HL-60/S4 treated with retinoic acid at 250 ng/mL for 4 days and 3 days (cell line): ENCODE data around the gene INPP4A.

Experiments
- in situ Hi-C: fragments of 300-500 bp; cut with MboI; formaldehyde crosslinking; loops from 2 replicates; pipeline ENCODE4 v1.7.0; 2022; ENCODE audit warnings: low sequenced_read_pairs

Gene INPP4A

DNA sequence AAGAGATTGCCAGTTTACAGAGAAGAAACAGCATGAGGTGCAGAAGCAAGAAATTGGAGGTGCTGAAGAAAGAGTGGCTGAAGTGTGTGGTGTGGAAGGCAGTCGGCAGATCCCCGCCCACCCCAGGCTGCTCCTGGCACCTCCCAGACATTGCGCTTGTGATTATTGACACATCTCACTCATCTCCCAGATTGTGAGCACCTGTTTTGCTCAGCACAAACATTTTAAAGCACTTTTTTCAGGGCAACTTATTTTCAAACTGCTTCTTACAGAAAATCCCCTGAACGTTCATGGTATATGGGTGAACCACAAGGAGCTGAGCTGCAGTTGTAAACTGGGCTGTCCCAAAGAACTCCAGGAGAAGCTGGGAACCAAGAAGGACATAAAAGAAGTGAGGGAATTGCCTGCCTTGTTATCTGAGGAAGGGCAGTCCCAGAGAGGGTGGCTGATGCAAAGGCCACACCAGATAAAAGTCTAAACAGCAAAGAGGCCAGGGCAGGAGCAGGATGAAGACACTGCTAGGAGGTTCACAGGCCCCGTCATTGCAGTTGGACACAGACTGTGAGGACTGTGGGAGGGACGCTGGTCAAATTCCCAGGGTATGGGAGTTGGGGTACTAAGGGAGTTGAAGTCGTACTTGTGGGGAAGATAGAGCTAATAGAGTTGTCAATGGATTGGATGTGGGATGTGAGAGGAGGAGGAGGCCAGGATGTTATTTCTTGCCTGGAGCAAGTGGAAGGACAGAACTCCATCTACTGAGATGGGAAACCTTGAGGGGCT is 65.1 kb downstream of the INPP4A start:
- in situ Hi-C loops = no loop called here

DNA sequence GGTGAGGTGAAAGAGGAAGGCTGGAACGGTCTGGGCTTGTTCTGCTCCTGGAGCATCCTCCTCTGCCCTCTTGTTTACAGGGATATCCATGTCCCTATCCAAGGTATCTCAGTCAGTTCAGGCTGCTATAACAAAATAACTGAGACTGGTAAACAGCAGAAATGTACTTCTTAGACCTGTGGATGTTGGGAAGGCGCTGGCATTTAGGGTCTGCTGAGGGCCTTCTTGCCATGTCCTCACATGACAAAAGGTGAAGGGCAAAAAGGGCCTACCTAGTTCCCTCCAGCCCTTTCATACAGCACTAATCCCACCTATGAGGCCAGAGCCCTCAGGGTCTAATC is 65.6 kb downstream of the INPP4A start:
- in situ Hi-C loops = no loop called here

DNA sequence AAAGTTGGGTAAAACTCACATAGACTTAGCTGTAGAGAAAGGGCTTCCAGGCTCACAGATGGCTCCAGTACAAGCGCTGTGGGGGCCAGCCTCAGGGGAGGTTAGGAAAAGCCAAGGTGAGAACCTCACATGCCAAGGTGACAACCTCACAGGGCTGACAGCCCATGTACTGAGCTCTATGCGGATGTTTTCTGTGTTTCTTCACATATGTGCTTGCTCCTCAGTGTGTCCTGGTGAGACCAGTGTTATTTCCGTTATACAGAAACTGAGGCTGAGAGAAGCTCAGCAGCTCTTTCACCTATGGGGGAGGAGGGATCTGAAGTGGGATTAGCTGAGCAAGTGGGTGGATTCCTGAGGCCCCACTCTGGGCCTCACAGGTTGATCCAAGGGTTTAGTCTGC is 67.3 kb downstream of the INPP4A start:
- in situ Hi-C loops = no loop called here

DNA sequence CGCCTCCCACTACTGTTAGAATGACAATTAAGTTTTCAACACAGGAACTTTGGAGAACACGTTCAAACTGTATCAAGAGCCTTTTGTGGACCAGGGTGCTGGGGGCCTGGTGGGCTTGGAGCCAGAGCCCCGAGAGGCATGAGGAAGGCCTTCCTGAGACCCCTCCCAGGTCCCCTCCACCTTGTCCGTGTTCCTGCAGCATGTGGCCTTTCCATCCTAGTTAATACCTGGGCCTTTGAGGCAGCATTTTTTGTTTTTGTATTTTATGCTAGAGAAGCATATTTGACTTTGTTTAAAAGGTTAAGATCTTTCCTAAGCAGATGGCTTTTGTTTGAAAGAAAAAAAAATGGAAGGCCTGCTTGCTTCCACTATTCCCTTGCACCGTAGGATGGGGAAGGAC is 68.0 kb downstream of the INPP4A start:
- in situ Hi-C loops = no loop called here

DNA sequence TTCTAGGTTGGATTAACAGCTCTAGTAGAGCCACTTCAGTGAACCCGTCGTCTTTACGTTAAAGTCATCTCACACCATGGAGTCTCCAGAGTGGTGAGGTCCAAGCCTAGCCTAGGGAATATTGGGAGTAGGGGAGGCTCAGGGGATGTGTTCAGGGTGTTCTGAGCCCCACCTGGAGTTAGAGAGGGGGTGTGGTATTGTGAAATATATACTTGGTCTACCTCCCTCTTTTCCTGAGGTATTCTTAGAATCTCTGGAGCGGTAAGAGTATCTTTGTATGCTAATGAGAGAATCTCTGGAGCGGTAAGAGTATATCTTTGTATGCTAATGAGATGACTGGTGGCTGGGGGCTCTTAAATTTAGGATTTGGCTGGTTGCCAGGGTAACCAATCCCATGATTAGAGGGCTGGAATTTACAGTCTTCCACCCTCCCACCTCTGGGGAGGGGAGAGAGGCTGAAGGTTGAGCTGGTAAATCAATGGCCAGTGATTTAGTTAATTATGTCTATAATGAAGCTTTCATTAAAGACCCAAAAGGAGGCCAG is 69.5 kb downstream of the INPP4A start:
- in situ Hi-C loops = no loop called here

DNA sequence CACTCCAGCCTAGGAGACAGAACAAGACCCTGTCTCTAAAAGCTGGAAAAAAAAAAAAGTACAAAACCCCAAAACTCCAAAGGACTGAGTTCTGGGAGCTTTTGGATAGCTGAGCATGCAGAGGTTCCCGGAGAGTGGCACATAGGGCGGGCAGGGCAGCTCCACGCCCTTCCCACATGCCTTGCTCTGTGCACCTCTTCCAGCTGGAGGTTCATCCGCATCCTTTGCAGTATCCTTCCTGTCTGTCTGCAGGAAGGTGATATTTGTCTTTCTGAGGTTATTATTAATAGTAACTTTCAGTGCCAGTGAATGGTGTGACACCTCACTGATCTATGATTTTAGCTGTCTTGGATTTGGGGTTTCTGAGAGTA is 70.2 kb downstream of the INPP4A start:
- in situ Hi-C loops = no loop called here

DNA sequence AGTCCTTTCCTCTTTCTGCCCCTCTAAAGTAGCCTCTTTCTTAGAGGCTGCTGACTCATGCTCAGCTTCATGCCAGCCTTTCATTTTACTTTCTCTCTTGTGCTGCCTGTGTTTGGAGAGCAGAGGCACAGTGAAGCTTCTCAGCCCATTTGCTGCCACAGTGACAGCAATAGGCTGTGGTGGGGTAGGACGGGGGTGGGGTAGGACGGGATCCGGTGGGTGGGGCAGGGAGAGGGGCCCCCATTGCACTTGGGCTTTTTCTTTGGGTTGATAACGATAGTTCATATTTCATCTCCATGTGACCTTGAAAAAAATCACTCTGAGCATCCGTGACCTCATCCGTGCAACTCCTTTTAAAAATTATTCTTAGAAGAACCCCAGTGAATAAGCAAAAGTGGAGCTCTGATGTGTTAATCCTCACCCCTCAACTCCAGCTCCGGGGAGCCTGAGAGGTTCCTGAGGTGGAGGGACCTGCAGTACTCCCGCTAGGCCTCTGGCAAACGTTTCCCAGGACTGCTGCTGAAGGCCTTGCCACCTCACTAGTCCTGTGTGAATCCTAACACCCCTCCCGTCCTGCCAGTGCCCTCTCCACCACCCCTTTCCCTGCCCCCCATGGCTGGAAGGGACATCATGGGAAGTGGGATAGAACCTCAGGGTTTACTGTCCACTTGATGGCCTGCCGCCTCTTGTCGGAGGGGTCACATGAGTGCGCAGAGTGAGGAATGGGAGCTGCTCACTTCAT is 70.8 kb downstream of the INPP4A start:
- in situ Hi-C loops = no loop called here

DNA sequence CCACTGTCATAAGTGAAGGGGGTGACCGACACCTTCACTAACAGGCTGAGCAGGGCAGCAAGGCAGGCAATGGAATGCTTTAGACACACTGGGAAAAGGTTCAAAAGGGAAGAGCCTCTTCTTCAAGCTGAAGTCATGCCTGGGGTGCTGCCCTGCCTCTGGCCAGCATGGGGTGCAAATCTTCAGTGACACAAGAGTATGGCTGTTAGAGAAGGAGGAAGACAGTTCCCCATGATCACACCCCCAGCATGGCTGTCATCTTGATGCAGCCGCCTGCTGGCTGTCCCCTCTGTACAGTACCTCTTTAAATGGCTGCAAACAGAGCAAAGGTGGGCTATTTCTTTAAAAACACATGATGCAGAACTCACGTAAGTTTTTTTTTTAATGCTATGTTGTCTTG is 71.9 kb downstream of the INPP4A start:
- in situ Hi-C loops = no loop called here

DNA sequence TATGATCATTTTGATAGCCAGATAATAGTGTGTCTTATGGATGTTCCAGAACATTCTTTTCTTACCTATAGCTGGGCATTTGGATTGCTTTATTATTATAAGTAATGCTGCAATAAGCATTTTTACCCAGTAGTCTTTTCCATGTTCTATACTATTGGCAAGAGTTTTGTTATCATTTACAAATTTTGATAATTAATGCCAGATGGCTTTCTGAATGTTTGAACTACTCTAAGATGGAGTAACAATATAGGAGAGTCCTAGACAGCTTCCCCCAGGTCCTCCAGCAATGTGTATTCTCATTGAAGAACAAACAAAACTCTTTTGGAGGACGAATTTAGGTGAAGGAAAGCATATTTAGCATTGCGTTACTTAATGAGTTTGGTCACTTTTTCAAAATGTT is 73.0 kb downstream of the INPP4A start:
- in situ Hi-C loops = no loop called here

DNA sequence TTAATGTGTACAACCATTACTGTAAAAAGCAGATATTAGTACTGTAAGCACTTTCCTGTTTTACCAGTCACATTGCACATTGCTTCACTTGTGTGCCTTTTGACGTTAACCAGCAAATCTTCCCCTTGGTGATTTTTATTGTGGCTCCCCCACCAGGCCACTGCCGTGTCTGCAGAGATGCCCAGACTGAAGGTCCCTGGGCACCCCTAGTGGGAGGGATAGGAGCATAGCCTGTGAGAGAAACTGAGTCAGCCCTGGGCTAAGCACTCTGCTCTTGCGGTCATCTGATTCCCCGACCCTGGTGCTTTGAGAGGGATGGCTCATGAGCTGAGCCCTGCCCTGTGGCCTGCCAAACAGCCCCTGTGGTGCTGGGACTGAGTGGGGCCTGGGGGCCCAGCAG is 73.4 kb downstream of the INPP4A start:
- in situ Hi-C loops = no loop called here

DNA sequence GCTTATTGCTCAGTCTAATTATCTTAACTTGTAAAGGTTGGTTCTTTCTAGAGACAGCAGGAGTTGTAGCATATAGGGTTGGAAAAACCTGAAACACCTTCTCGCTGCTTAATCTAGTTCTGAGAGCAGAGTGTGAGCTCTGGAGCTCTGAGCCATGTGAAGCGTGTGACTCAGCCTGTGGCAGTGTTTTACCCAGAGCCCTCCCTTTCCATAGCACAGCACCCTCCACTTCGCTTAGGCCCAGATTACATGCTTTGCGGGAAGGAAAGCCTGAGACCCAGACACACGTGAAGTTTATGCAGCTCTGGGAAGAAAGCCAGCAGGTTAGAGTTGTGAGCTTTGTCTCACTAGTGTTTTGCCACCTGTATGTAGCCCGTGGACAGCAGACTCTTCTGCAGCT is 74.5 kb downstream of the INPP4A start:
- in situ Hi-C loops = no loop called here

DNA sequence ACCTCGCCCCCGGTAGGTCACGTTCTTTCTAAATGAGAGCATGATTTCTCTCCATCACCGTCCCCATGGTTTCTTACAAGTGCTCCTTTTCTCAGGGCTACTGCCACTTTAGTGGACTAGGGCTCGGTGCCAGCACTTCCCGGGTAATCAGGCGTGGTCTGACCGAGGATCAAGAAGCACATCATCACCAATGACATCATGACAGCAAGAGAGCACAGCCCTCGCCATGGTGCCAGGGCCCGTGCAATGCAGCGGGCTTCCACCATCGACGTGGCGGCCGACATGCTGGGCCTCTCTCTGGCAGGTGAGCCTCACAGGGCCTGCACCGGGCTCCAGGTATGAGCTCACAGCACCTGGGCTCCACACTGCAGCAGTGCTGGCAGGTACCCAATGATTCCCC is 75.2 kb downstream of the INPP4A start:
- in situ Hi-C loops = no loop called here

DNA sequence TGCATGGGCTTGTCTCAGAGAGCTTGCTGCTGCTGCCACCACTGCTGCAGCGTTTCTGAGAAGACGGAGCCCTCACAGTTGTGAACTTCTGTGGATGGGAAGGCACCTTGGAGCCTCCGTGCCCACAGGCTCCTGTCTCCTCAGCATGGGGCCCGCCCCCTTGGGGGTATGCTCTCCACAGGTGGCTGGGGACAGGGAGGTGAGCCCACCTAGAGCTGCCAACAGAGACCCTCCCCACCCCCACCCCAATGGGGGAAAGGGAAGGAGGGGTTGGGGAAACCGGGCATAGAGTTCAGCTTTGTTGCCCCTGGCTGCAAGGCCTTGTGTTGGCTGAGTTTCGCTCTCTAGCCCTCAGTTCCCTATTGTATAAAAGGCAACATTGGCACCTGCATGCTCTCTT is 76.1 kb downstream of the INPP4A start:
- in situ Hi-C loops = no loop called here

DNA sequence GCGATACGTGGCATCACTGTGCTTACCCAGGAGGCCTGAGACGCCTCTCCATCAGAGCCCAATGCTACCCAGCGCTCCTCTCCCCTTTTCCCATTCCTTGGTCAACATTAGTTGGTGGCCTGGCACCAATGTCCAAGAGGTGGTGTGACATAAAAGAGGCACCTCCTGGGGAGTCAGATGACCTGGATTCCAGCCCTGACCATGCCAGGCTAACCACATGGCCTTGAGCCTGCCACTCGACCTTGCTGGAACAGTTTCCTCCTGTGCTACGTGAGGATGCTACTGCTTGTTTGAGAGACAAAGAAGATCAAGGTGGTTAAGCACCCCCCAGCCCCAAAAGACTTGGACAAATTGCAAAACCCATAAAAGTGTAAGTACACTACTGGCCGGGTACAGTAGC is 76.6 kb downstream of the INPP4A start:
- in situ Hi-C loops = no loop called here

DNA sequence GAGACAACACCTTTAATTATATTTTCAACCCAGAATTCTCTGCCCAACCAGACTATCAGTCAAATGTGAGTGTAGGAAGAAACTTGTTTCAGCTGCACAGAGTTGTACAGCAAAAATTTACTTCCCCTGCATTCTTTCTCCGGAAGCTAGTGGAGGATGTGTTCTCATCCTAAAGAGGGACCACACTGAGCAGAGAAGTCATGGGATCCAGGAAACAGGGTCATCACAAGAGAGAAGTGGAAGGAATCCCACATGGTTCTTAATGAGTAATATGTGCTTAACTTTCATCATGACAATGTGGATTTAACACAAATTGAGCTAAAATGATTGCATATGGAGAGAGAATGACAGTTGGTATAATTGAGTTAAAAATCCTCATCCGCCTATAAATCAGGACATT is 78.2 kb downstream of the INPP4A start:
- in situ Hi-C loops = no loop called here

DNA sequence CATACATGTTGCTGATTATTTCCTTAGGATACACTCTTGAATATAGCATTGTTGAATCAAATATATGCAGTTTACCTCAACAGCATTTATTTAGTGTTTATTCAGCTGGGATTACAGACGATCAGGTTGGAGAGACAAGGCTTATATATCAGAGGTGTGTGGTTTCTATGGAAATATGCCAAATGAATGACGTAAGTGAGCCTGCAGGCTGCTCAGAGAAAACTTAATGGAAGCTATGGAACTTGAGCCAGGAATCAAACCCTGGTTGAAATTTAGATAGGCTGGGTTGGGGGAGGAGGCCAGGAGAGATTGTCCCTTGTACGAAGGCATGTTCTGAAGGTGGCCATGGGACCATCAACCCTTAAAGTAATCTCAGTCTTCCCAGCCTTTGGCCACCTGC is 79.5 kb downstream of the INPP4A start:
- in situ Hi-C loops = no loop called here

DNA sequence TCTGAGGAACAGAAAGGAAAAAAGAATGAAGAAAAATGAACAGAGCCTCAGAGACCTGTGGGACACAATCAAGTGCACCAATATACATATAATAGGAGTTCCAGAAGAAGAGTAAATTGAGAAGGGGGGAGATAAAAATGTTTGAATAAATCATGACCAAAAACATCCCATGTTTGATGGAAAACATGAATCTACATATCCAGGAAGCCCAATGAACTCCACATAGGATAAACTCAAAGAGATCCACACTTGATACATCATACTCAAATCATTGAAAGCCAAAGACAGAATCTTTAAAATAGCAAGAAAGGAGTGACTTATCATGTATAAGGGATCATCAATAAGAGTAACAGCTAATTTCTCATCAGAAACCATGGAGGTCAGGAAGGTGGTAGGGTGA is 83.7 kb downstream of the INPP4A start:
- in situ Hi-C loops = no loop called here

DNA sequence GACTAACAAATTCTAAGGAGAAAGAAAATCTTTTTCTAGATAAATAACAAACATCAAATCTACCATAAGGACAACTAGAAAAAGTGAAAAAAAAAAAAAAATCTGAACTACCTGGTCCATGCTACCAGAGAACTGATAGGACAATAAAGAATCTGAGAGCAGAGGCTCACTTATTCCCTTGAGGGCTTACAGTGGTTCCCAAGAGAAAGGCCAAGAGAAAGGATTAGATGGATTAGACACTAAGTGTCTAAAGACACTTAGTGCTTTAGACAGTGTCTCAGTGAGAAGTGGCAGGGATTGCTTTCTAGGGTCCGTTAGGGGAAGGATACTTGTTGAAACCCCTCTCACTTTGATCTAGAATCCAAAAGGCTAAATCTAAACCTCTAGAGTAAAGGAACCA is 85.5 kb downstream of the INPP4A start:
- in situ Hi-C loops = no loop called here

DNA sequence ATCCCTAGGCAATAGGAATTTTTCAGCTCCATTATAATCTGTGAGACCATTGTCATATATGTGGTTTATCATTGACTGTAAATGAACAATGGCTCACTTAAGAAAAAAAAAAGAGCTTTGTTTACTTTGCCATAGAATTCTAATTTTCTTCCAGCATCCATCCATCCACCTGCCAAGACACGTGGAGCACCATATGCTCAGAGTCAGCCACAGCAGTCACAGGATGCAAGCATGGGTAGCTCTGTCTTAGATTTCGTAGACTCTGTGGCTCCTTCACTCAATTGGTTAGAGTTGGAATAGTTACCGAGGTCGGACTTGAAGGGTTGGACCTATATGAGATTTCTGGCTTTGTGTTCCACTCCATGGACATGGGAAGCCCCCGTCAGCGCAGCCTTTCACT is 88.1 kb downstream of the INPP4A start:
- in situ Hi-C loops = no loop called here

DNA sequence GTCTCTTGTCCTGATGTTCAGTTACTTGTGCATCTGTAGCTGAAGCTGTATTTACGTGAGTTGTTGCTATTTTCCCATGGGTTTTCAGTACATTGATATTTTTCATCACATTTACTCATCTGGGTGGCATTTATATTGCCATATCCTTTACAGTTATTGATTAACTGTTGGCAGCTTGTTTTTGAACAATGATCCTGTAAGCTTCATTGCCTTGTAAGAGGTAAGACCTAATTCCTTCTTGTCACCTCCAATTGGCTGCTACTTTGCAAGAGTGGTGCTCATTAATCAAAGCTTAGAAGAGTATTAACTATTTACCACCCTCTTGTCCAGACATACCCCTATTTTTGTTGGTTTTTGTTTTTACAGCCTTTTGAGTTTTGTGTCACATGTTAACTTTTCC is 88.9 kb downstream of the INPP4A start:
- in situ Hi-C loops = no loop called here

DNA sequence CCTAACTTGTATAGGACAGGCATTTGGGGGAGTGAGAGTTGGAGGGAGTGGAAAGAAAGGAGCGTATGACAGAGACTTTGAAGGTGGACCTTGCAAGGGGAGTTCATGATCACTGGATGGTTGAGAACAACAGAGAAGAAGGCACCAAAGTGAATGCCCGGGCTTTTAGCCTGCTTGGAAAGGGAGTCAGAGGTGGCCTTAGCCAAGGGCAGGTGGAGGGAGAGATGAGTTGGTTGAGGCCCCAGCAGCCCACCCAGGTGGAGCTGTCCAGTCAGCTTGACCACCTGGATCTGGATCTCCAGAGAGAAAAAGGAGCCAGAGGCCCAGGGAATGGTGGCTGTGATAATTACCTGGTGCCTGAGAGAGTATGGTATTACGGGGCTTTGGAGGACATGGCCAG is 90.1 kb downstream of the INPP4A start:
- in situ Hi-C loops = no loop called here

DNA sequence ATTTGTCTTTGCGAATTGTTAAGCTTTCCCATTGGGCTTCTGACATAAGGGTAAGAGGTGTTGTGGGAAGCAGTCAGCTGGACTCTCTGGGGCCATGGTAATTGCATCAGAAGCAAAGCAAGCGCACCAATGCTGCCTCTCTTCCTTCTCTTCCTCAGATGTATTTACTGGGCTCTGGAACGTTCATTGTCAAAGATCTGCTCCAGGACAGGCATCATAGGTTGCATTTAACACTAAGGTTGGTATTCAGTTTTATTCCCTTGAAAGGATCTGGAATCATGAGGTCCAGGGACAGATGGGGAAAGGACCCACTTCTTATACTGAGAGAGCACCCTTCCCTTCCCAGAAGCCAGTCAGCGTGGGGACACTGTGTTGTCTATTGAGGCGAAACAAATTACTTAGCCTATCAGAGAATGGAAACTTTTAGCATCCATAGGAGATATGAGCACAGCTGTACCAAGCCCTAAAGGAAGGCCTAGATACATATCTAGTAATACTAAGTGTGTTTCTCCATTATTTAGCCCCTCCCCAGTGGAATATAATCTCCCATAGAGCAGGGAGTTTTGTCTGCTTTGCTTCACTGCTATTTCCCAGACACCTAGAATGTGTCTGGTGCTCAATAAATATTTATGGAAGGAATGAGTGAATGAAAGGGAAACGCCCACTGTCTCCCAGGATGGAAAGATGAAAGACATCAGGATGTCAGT is 91.5 kb downstream of the INPP4A start:
- in situ Hi-C loops = no loop called here
